Measurements from ENCODE around the gene FOXRED1. TPM values are rescaled to one million over a fixed set of nuclear protein-coding genes. Genes with fewer than 3 reads are reported as not detected.

The FOXRED1 gene
- total RNA-seq, 1 donor from 2014 or later, result 14.8 TPM

DNA sequence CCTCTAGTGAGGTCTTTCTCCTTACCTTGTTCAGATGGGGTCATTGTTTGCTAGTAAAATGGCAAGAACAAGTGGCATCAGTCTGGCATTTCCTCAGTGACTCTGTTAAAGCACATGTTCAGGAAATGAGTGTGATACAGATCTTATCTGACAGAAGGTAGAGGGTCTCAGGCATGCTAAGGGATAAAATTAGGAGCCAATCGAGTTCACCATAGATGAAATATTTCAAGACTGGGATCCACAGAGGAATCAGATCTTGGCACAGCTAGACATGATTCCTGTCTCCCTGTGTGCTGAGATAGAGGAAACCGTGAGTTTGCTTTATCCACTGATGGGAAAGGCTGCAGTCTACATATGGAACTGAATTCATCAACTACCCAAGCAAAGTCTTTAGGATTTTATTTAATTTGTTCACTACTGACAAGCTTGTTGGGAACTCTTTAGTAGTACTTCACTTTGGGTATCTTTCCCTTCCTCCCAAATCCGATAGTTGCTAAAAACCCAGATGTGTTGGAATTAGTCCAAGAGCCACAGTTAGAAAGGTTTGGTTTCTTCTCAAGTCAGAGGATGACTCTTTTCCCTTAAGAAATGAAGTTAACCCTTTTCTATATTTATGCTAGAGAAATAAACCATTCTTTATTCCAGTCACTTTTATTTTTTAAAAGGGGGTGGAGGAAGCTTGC lies 39.0 kb upstream of the FOXRED1 start:
- intact Hi-C loops (cut with DNase I), result no loop called here
- no peak for DNase-seq

DNA sequence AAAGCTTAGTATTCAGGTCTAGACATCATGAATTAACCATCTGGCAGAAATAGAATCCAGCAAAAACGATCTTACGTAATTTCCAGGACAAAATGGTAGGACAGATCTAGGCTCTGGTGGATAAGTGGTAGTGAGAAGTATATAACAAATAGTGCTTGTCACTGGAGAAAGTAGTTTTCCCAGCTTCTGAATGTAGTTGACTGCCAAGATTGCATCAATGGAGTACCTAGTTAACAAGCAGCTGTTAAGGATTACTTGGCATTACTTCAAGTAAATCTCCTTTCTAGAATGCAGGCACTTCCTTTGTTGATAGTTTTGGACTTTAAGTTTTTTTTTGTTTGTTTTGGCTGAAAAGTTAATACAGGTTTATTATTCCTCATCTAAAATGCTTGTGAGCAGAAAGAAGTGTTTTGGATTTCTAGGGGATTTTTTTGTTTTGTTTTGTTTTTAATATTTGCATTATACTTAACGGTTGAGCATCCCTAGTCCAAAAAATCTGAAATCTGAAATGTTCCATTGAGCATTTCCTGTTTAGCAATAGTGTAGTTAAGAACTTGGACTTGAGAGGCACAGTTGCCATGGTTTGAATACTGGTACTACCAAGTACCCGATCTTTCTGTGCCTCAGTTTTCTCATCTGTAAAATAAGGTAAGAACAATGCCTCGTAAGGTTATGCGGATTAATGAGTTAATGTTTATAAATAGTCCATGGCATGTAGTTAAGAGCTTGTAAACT lies 37.1 kb upstream of the FOXRED1 start:
- H3K36me3 ChIP-seq, result peaks cover 13% of the 10 kb centered on the region
- ATAC-seq (peak; percentile 86), DNase-seq (no peak)
- H3K27ac ChIP-seq, result no peak overlapping the region
- H3K4me3 ChIP-seq, result no peak overlapping the region
- intact Hi-C loops (cut with DNase I), result no loop called here
- H3K4me1 ChIP-seq, result no peaks in the 10 kb centered on the region
- no peaks in the 10 kb centered on the region for H3K9me3 ChIP-seq
- H3K27me3 ChIP-seq, result no peaks in the 10 kb centered on the region
- TF ChIP-seq CTCF (IDR thresholded peaks at IDR 0.05), result no peak

More for the DNA sequence above, 39.0 kb upstream of the FOXRED1 start:
- Histone ChIP-seq H3K9me3 (no peaks in the 10 kb centered on the region), H3K4me1 (no peaks in the 10 kb centered on the region), H3K4me3 (no peak overlapping the region), H3K27ac (no peak overlapping the region), H3K27me3 (no peaks in the 10 kb centered on the region), H3K36me3 (peaks cover 1% of the 10 kb centered on the region)
- no peak for ATAC-seq
- TF ChIP-seq CTCF (IDR thresholded peaks at IDR 0.05), result no peak

- no peak for TF ChIP-seq CTCF (IDR thresholded peaks at IDR 0.05)
- intact Hi-C loops (cut with DNase I), result no loop called here
- ATAC-seq, result no peak
These were observed 36.3 kb upstream of the FOXRED1 start for GRCh38 chr11:126232683-126233082.

DNA sequence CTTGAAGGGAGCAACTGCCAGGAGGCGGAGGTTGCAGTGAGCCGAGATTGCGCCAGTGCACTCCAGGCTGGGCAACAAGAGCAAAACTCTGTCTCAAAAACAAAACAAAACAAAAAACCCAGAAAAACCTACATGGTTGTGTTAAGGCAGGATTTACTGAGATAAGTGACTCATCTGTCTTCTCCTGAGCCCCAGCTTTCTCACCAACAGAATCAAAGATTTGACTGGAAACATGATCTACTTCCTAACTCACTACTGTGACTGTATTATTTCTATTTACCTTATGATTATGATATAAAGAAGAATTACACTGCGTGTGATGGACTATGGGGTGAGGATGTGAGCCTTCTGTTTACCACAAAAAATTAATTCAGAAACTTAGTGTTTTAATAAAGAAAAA lies 35.6 kb upstream of the FOXRED1 start:
- intact Hi-C loops (cut with DNase I), result no loop called here
- Histone ChIP-seq H3K36me3 (peaks cover 21% of the 10 kb centered on the region), H3K4me3 (no peak overlapping the region), H3K27me3 (no peaks in the 10 kb centered on the region), H3K4me1 (no peaks in the 10 kb centered on the region), H3K9me3 (no peaks in the 10 kb centered on the region), H3K27ac (no peak overlapping the region)
- no peak for TF ChIP-seq CTCF (IDR thresholded peaks at IDR 0.05)
- ATAC-seq (no peak), DNase-seq (no peak)

More at GRCh38 chr11:126232683-126233082, 36.3 kb upstream of the FOXRED1 start:
- no peaks in the 10 kb centered on the region for H3K9me3 ChIP-seq
- no peaks in the 10 kb centered on the region for H3K4me1 ChIP-seq
- DNase-seq, result no peak
- H3K27ac ChIP-seq, result no peak overlapping the region
- H3K4me3 ChIP-seq, result no peak overlapping the region
- no peaks in the 10 kb centered on the region for H3K27me3 ChIP-seq
- H3K36me3 ChIP-seq, result peaks cover 14% of the 10 kb centered on the region

GRCh38 chr11:126246636-126247035 lies 22.3 kb upstream of the FOXRED1 start:
- H3K4me1 ChIP-seq, result no peaks in the 10 kb centered on the region
- no peak for ATAC-seq
- H3K27ac ChIP-seq, result no peak overlapping the region
- H3K9me3 ChIP-seq, result no peaks in the 10 kb centered on the region
- no peak for TF ChIP-seq CTCF (IDR thresholded peaks at IDR 0.05)
- intact Hi-C loops (cut with DNase I), result no loop called here
- peaks cover 47% of the 10 kb centered on the region for H3K36me3 ChIP-seq
- no peak overlapping the region for H3K4me3 ChIP-seq
- no peak for DNase-seq
- H3K27me3 ChIP-seq, result no peaks in the 10 kb centered on the region
